ENCODE measurements around the gene CAMK4.

CAMK4 gene

GRCh38 chr5:111453295-111453694, 229.1 kb downstream of the CAMK4 start:
- no peak for FAIRE-seq
- DNase-seq (ENCODE audit: insufficient read length), result no peak
- TF ChIP-seq POLR2AphosphoS5 (IDR thresholded peaks at IDR 0.05; ENCODE audit: low read depth, low read length), result no peak
- no peak for TF ChIP-seq POLR2A (IDR thresholded peaks at IDR 0.05; ENCODE audit: low read depth, low read length)
- TF ChIP-seq TAF1 (IDR thresholded peaks at IDR 0.05; ENCODE audit: borderline replicate concordance, low read depth, low read length), result no peak

- DNase-seq (ENCODE audit: insufficient read length) (no peak), FAIRE-seq (no peak)
- TF ChIP-seq POLR2AphosphoS5 (IDR thresholded peaks at IDR 0.05; ENCODE audit: low read depth, low read length) (no peak), POLR2A (IDR thresholded peaks at IDR 0.05; ENCODE audit: low read depth, low read length) (no peak), TAF1 (IDR thresholded peaks at IDR 0.05; ENCODE audit: borderline replicate concordance, low read depth, low read length) (no peak)
These were observed 229.6 kb downstream of the CAMK4 start for GRCh38 chr5:111453747-111454146.

GRCh38 chr5:111454198-111454622, 230.0 kb downstream of the CAMK4 start:
- DNase-seq (ENCODE audit: insufficient read length) (no peak), FAIRE-seq (no peak)
- TF ChIP-seq POLR2AphosphoS5 (IDR thresholded peaks at IDR 0.05; ENCODE audit: low read depth, low read length) (no peak), POLR2A (IDR thresholded peaks at IDR 0.05; ENCODE audit: low read depth, low read length) (no peak)

- DNase-seq (ENCODE audit: insufficient read length) (no peak), FAIRE-seq (no peak)
- no peak for TF ChIP-seq POLR2AphosphoS5 (IDR thresholded peaks at IDR 0.05; ENCODE audit: low read depth, low read length)
- no peak for TF ChIP-seq POLR2A (IDR thresholded peaks at IDR 0.05; ENCODE audit: low read depth, low read length)
- TF ChIP-seq TAF1 (IDR thresholded peaks at IDR 0.05; ENCODE audit: borderline replicate concordance, low read depth, low read length), result no peak
These were observed 230.6 kb downstream of the CAMK4 start for GRCh38 chr5:111454776-111455175.

- no peak for FAIRE-seq
- TF ChIP-seq TAF1 (IDR thresholded peaks at IDR 0.05; ENCODE audit: borderline replicate concordance, low read depth, low read length) (no peak), POLR2AphosphoS5 (IDR thresholded peaks at IDR 0.05; ENCODE audit: low read depth, low read length) (no peak), POLR2A (IDR thresholded peaks at IDR 0.05; ENCODE audit: low read depth, low read length) (no peak)
- DNase-seq (ENCODE audit: insufficient read length), result no peak
These were observed 237.1 kb downstream of the CAMK4 start for GRCh38 chr5:111461255-111461671.

GRCh38 chr5:111461934-111462333, 237.8 kb downstream of the CAMK4 start:
- FAIRE-seq (no peak), DNase-seq (ENCODE audit: insufficient read length) (no peak)
- no peak for TF ChIP-seq POLR2AphosphoS5 (IDR thresholded peaks at IDR 0.05; ENCODE audit: low read depth, low read length)
- no peak for TF ChIP-seq POLR2A (IDR thresholded peaks at IDR 0.05; ENCODE audit: low read depth, low read length)
- TF ChIP-seq TAF1 (IDR thresholded peaks at IDR 0.05; ENCODE audit: borderline replicate concordance, low read depth, low read length), result no peak

GRCh38 chr5:111463311-111463710, 239.1 kb downstream of the CAMK4 start:
- FAIRE-seq, result no peak
- DNase-seq (ENCODE audit: insufficient read length), result no peak
- TF ChIP-seq TAF1 (IDR thresholded peaks at IDR 0.05; ENCODE audit: borderline replicate concordance, low read depth, low read length) (no peak), POLR2A (IDR thresholded peaks at IDR 0.05; ENCODE audit: low read depth, low read length) (no peak)

GRCh38 chr5:111469293-111469896, 245.2 kb downstream of the CAMK4 start:
- DNase-seq (ENCODE audit: insufficient read length), result no peak
- FAIRE-seq, result peak; percentile 9
- TF ChIP-seq TAF1 (IDR thresholded peaks at IDR 0.05; ENCODE audit: borderline replicate concordance, low read depth, low read length) (no peak), POLR2A (IDR thresholded peaks at IDR 0.05; ENCODE audit: low read depth, low read length) (no peak), POLR2AphosphoS5 (IDR thresholded peaks at IDR 0.05; ENCODE audit: low read depth, low read length) (no peak)

GRCh38 chr5:111469903-111470302, 245.7 kb downstream of the CAMK4 start:
- DNase-seq (ENCODE audit: insufficient read length) (no peak), FAIRE-seq (peak; percentile 66)
- TF ChIP-seq POLR2A (IDR thresholded peaks at IDR 0.05; ENCODE audit: low read depth, low read length) (no peak), POLR2AphosphoS5 (IDR thresholded peaks at IDR 0.05; ENCODE audit: low read depth, low read length) (no peak), TAF1 (IDR thresholded peaks at IDR 0.05; ENCODE audit: borderline replicate concordance, low read depth, low read length) (no peak)

- TF ChIP-seq POLR2A (IDR thresholded peaks at IDR 0.05; ENCODE audit: low read depth, low read length) (no peak), POLR2AphosphoS5 (IDR thresholded peaks at IDR 0.05; ENCODE audit: low read depth, low read length) (no peak), TAF1 (IDR thresholded peaks at IDR 0.05; ENCODE audit: borderline replicate concordance, low read depth, low read length) (no peak)
- no peak for FAIRE-seq
- no peak for DNase-seq (ENCODE audit: insufficient read length)
These were observed 247.9 kb downstream of the CAMK4 start for GRCh38 chr5:111472096-111472495.

GRCh38 chr5:111472579-111472978, 248.4 kb downstream of the CAMK4 start:
- peak; percentile 87 for FAIRE-seq
- no peak for DNase-seq (ENCODE audit: insufficient read length)
- TF ChIP-seq POLR2A (IDR thresholded peaks at IDR 0.05; ENCODE audit: low read depth, low read length) (no peak), POLR2AphosphoS5 (IDR thresholded peaks at IDR 0.05; ENCODE audit: low read depth, low read length) (no peak), TAF1 (IDR thresholded peaks at IDR 0.05; ENCODE audit: borderline replicate concordance, low read depth, low read length) (no peak)

GRCh38 chr5:111478266-111478665, 254.1 kb downstream of the CAMK4 start:
- FAIRE-seq (no peak), DNase-seq (ENCODE audit: insufficient read length) (no peak)
- TF ChIP-seq POLR2AphosphoS5 (IDR thresholded peaks at IDR 0.05; ENCODE audit: low read depth, low read length) (no peak), POLR2A (IDR thresholded peaks at IDR 0.05; ENCODE audit: low read depth, low read length) (no peak), TAF1 (IDR thresholded peaks at IDR 0.05; ENCODE audit: borderline replicate concordance, low read depth, low read length) (no peak)
